A549 treated with DMSO at 1 μM for 4 hours (cell line): Measurements from ENCODE around the gene MARCHF10. TPM values are rescaled to one million over a fixed set of nuclear protein-coding genes. Genes with fewer than 3 reads are reported as not detected.

Source experiments
- total RNA-seq: library from RNA; stranded (reverse); fragments of 200-300 nt; extraction: Qiagen RNA extraction; gene quantifications from 5 replicates; pipeline ENCODE4 v1.2.3, GENCODE V29; 2022; ENCODE audit warnings: low read depth

Gene MARCHF10
- 0.45 to 1.0 TPM (median 0.61 TPM) in 5 replicates for total RNA-seq

GRCh38 chr17:62807812-62808575 is at the start of gene MARCHF10:
Gene MARCHF10, minus strand, starts transcription at chr17:62808314. Its CDS starts 6,579 bp downstream, at chr17:62801735.

Other genes with a start within 250 kb of the MARCHF10 start
- gene MRC2, start 180.6 kb downstream of the MARCHF10 start, total RNA-seq, result 38.2 to 64.6 TPM (median 52.8 TPM) in 5 replicates
- gene TANC2, start 157.9 kb upstream of the MARCHF10 start, total RNA-seq, result 15.7 to 27.2 TPM (median 23.0 TPM) in 5 replicates